GM18873 (cell line): Measurements from ENCODE around the gene MIER1.
"Not testable (repeated sequence)": the region's sequence is repeated elsewhere in the genome, so short reads cannot be mapped to it uniquely, and the experiment has no call there.

Experiments used
- ATAC-seq: cut with Tn5 transposase; IDR thresholded peaks from one replicate; pipeline ENCODE4 v1.9.1; 2021; ENCODE audit warnings: mild to moderate bottlenecking, moderate library complexity, moderate number of reproducible peaks; ENCODE audit not compliant: unreplicated experiment, low FRiP score

Gene MIER1

GRCh38 chr1:66937529-66938234 is 12.9 kb downstream of the MIER1 start:
- ATAC-seq = no peak

- ATAC-seq = no peak
Observed at GRCh38 chr1:66938613-66939012, 13.8 kb downstream of the MIER1 start.

GRCh38 chr1:66940981-66941380 is 16.2 kb downstream of the MIER1 start:
- no peak for ATAC-seq

GRCh38 chr1:66943361-66943969 is 18.7 kb downstream of the MIER1 start:
- ATAC-seq = no peak

GRCh38 chr1:66944330-66945274 is 19.8 kb downstream of the MIER1 start:
- no peak for ATAC-seq

GRCh38 chr1:66945316-66945715 is 20.5 kb downstream of the MIER1 start:
- ATAC-seq = no peak

- ATAC-seq = no peak
Observed at GRCh38 chr1:66947267-66947666, 22.5 kb downstream of the MIER1 start.

- no peak for ATAC-seq
Observed at GRCh38 chr1:66951513-66951912, 26.7 kb downstream of the MIER1 start.

- ATAC-seq = peak; percentile 71
Observed at GRCh38 chr1:66954208-66954607, 29.4 kb downstream of the MIER1 start.

GRCh38 chr1:66957938-66958337 is 33.1 kb downstream of the MIER1 start:
- no peak for ATAC-seq

- not testable (repeated sequence) for ATAC-seq
Observed at GRCh38 chr1:66966188-66966873, 41.5 kb downstream of the MIER1 start.

GRCh38 chr1:66968574-66968973 is 43.8 kb downstream of the MIER1 start:
- ATAC-seq = no peak

GRCh38 chr1:66978201-66978600 is 53.4 kb downstream of the MIER1 start:
- no peak for ATAC-seq

- ATAC-seq = not testable (repeated sequence)
Observed at GRCh38 chr1:66979621-66980020, 54.8 kb downstream of the MIER1 start.

GRCh38 chr1:66980745-66981367 is 56.1 kb downstream of the MIER1 start:
- ATAC-seq = no peak

- ATAC-seq = no peak
Observed at GRCh38 chr1:66981679-66982078, 56.9 kb downstream of the MIER1 start.

GRCh38 chr1:66982561-66983260 is 57.9 kb downstream of the MIER1 start:
- no peak for ATAC-seq

- peak; percentile 94 for ATAC-seq
Observed at GRCh38 chr1:66984491-66984890, 59.7 kb downstream of the MIER1 start.

- ATAC-seq = no peak
Observed at GRCh38 chr1:66985835-66986234, 61.0 kb downstream of the MIER1 start.

- no peak for ATAC-seq
Observed at GRCh38 chr1:66993076-66993475, 68.3 kb downstream of the MIER1 start.
